Adrenal gland (tissue), 12 donors: ENCODE measurements around the gene SLC1A7. TPM values are rescaled to one million over a fixed set of nuclear protein-coding genes. Genes with fewer than 3 reads are reported as not detected.

Experiments
- DNase-seq, 7 donors: peaks; one replicate each; pipeline ENCODE4 v3.0.0-alpha.2; 2019 to 2020
- H3K27ac ChIP-seq, 5 donors: fragments of 200-600 bp; sonication (generic) in 4 of 5; 1 replicate in 3 of 5; 2 replicates in 2 of 5; pipeline versions ENCODE4 v1.5.1 to v1.8.0; 2016 to 2020; ENCODE audit warnings: mild to moderate bottlenecking in 1 of 5
- H3K27me3 ChIP-seq: fragments of 200-600 bp; 2 replicates; pipeline ENCODE4 v1.8.0; 2021
- H3K36me3 ChIP-seq, 2 donors: fragments of 200-600 bp; replicated peaks in 1 of 2; 1 replicate in 1 of 2; 2 replicates in 1 of 2; pipeline versions ENCODE4 v1.5.1 to v1.8.0; 2018 to 2022
- H3K4me1 ChIP-seq, 2 donors: fragments of 200-600 bp; replicated peaks in 1 of 2; 1 replicate in 1 of 2; 2 replicates in 1 of 2; pipeline versions ENCODE4 v1.5.1 to v1.8.0; 2018 to 2021
- H3K4me3 ChIP-seq, 4 donors: fragments of 200-600 bp; sonication (generic) in 3 of 4; one replicate each; pipeline ENCODE4 v1.5.1; 2016 to 2018
- H3K9me3 ChIP-seq, 3 donors: fragments of 200-600 bp; sonication (generic) in 1 of 3; replicated peaks in 1 of 3; 1 replicate in 2 of 3; 2 replicates in 1 of 3; pipeline versions ENCODE4 v1.5.1 to v1.8.0; 2016 to 2021
- CTCF ChIP-seq, 6 experiments: fragments of 450-650 bp in 4 of 6; fragments of 200-600 bp in 2 of 6; sonication (generic) in 1 of 6; IDR thresholded peaks; 1 replicate in 5 of 6; 2 replicates in 1 of 6; pipeline versions ENCODE4 v1.5.1 to v1.8.0; 2016 to 2021; ENCODE audit warnings: antibody characterized with exemption in 6 of 6, mild to moderate bottlenecking in 2 of 6, moderate library complexity in 1 of 6
- POLR2A ChIP-seq, 2 donors: fragments of 450-650 bp; IDR thresholded peaks; one replicate each; pipeline ENCODE4 v1.6.1; 2017; ENCODE audit warnings: antibody characterized with exemption in 2 of 2, mild to moderate bottlenecking in 2 of 2, moderate library complexity in 1 of 2
- WGBS, 4 donors: extraction: QIAGEN DNeasy Blood & Tissue Kit in 2 of 4; methylation state at CpG; one replicate each; pipeline versions ENCODE4 v1.1.5 to v1.1.7; 2013 to 2017; 5-methylcytosine and 5-hydroxymethylcytosine counted together
- intact Hi-C, 2 donors: fragments of 100-400 bp; cut with DNase I; formaldehyde crosslinking; loops; one replicate each; pipeline versions ENCODE4 v1.14.1 to v1.15.0; 2022 to 2023
- polyA plus RNA-seq, 3 donors: library from polyadenylated mRNA; stranded (reverse); fragments of 200-250 nt in 2 of 3; fragments of 350-450 nt in 1 of 3; fragmentation: Illumina TruSeq in 1 of 3; extraction: RNeasy Lipid Tissue Mini Kit (QIAGEN cat#74804) in 1 of 3; gene quantifications; one replicate each; pipeline ENCODE4 v1.2.3, GENCODE V29; 2013 to 2014
- small RNA-seq, 2 donors: library from RNA; depleted of rRNA; stranded (forward); fragments of <200 nt; gene quantifications; one replicate each; pipeline ENCODE3, GENCODE V24; 2016
- total RNA-seq, 9 donors: library from RNA; depleted of rRNA in 4 of 9; stranded (reverse); fragments of >200 nt in 4 of 9; fragments of 120-200 nt in 1 of 9; fragmentation: NEBNext Ultra II Directional in 1 of 9; extraction: Animal tissue kit (Norgen Biotek cat#: 25700) in 1 of 9; gene quantifications; one replicate each; pipeline versions ENCODE4 v1.1.0 to v1.2.4, GENCODE V29; 2013 to 2023
- donor health status: healthy with polysubstance abuse.
- donor health status: Bipolar disorder and iron deficiency.
- donor health status: DM: yes; HTN: yes; CAD: no.
- donor health status: DM: no; HTN: no; CAD: no.
- donor health status: DM: no; HTN: no; CAD: no.
- donor health status: DM: yes; HTN: yes; CAD: no.

SLC1A7 gene
- total and polyA plus RNA-seq, 12 donors: 0.05 to 1.6 (median 0.17) TPM; not detected in 7

DNA sequence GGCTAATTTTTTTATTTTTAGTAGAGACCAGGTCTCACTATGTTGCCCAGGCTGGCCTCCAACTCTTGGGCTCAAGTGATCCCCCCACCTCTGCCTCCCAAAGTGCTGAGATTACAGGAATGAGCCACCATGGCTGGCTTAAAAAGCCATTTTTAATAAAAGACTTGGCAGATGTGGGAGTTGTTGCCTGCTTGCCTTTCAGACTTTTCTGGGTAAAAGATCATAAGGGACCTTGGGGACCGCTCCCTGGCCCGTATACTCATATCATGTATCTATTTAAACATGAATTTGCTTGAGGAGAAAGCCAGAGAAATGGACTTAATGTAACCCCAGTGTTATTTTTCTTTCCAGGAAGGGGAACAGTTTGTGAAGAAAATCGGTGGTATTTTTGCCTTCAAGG lies 103.9 kb downstream of the SLC1A7 start:
- 69 to 84% (median 77%) methylated on average over 3 of the region's 3 CpGs for WGBS, 4 donors
- Histone ChIP-seq H3K4me3 (no peak overlapping the region), H3K9me3 (no peaks in the 10 kb centered on the region), H3K27me3 (no peaks in the 10 kb centered on the region), H3K27ac (no peak overlapping the region), H3K36me3 (peaks cover 0 to 18% of the 10 kb centered on the region in 2 donors), H3K4me1 (no peaks in the 10 kb centered on the region)
- DNase-seq: no peak
- TF ChIP-seq CTCF (IDR thresholded peaks at IDR 0.05): no peak
- TF ChIP-seq POLR2A (IDR thresholded peaks at IDR 0.05): no peak
- intact Hi-C loops: no loop called here

Small RNAs within 50 kb of the gene (small RNA-seq; reads per million reads assigned to genes)
- 0 reads per million in 2 donors for gene HIGD1AP11

Other genes with a start within 250 kb of the SLC1A7 start
- 100 to 1,000 TPM in 7 of 9 donors, 10 to 100 TPM in 2; 65.1 to 289 (median 119) TPM for gene ECHDC2, start 220.9 kb downstream of the SLC1A7 start, total RNA-seq
- gene ECHDC2, start 220.9 kb downstream of the SLC1A7 start, polyA plus RNA-seq: 100 to 1,000 TPM in 2 of 3 donors, 10 to 100 TPM in 1; 92.2 to 383 (median 345) TPM
- gene SCP2, start 215.4 kb downstream of the SLC1A7 start, total RNA-seq: 100 to 1,000 TPM; 114 to 170 (median 139) TPM
- 100 to 1,000 TPM; 120 to 256 (median 154) TPM for gene SCP2, start 215.4 kb downstream of the SLC1A7 start, polyA plus RNA-seq
- gene PODN, start 80.4 kb downstream of the SLC1A7 start, total RNA-seq: 10 to 100 TPM in 6 of 9 donors, 1 to 10 TPM in 2, under 1 TPM in 1; 0.78 to 22.7 (median 13.3) TPM
- gene PODN, start 80.4 kb downstream of the SLC1A7 start, polyA plus RNA-seq: 10 to 100 TPM in 2 of 3 donors, 1 to 10 TPM in 1; 6.4 to 45.4 (median 22.0) TPM
- gene CPT2, start 54.2 kb upstream of the SLC1A7 start, total RNA-seq: 10 to 100 TPM; 35.6 to 72.6 (median 43.6) TPM
- 10 to 100 TPM in 2 of 3 donors, 1 to 10 TPM in 1; 7.8 to 79.5 (median 10.3) TPM for gene CPT2, start 54.2 kb upstream of the SLC1A7 start, polyA plus RNA-seq
- gene CZIB, start 78.0 kb upstream of the SLC1A7 start, total RNA-seq: 10 to 100 TPM; 21.2 to 69.4 (median 56.5) TPM
- 100 to 1,000 TPM in 2 of 3 donors, 10 to 100 TPM in 1; 60.2 to 108 (median 103) TPM for gene CZIB, start 78.0 kb upstream of the SLC1A7 start, polyA plus RNA-seq
- gene MAGOH, start 95.9 kb upstream of the SLC1A7 start, total RNA-seq: 10 to 100 TPM; 14.5 to 43.9 (median 30.2) TPM
- gene MAGOH, start 95.9 kb upstream of the SLC1A7 start, polyA plus RNA-seq: 100 to 1,000 TPM in 1 of 3 donors, 10 to 100 TPM in 2; 87.0 to 119 (median 95.8) TPM
- 1 to 10 TPM in 8 of 9 donors, under 1 TPM in 1; 0.66 to 7.0 (median 2.8) TPM for gene LRP8, start 185.4 kb upstream of the SLC1A7 start, total RNA-seq
- gene LRP8, start 185.4 kb upstream of the SLC1A7 start, polyA plus RNA-seq: 1 to 10 TPM in 1 of 3 donors, under 1 TPM in 2; 0.64 to 7.6 (median 0.72) TPM